Keratinocyte (primary cell): ENCODE results near the gene GZMH.

Experiments used
- CTCF ChIP-seq, 3 experiments: IDR thresholded peaks in 1 of 3; conservative IDR thresholded peaks in 1 of 3; optimal IDR thresholded peaks in 1 of 3; 2 replicates in 2 of 3; 3 replicates in 1 of 3; pipeline versions ENCODE3 to v1.5.1; 2011; ENCODE audit warnings: low read length in 3 of 3, mild to moderate bottlenecking in 3 of 3, moderate library complexity in 2 of 3, control low read depth in 1 of 3, inconsistent platforms in 1 of 3; ENCODE audit not compliant: insufficient read depth in 2 of 3; ENCODE audit errors: extremely low read depth in 1 of 3
- EZH2 ChIP-seq: IDR thresholded peaks from one replicate; pipeline ENCODE4 v1.6.1; 2012; ENCODE audit warnings: inconsistent platforms, mild to moderate bottlenecking, low read length, moderate library complexity

DNA sequence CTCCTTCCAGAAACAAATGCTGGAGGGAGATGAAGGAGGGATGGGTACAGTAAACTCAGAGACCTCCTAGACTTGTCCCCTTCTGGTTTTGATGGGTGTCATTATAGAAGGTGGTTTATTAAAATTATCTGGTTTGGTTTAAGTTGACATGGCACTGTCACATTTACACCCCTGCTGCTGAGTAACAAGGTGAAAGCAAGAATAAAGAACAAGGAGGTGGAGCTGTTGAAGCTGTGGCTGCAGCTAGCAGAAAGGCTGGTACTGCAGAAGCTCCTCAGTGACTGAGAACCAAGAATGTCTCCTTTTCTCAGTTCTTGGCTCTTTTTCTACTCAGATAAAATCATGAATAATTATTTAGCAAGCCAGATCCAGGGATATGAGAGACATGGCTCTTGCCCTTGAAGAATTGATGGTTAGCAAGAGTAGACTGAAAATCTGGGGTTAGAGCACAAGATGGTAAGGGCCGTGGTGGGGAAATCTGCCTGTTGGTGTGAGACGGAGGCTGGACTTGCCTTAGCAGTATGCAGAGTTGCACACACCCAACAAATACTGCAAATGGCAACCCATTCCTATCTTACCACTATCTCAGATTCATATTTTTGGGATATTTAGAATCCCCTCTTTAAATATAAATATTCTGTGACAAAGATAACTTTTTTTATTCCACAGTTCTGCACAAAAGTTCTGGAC lies at the start of gene GZMH:
- TF ChIP-seq CTCF (optimal IDR thresholded peaks at IDR 0.05 in 1 of 3, IDR thresholded peaks at IDR 0.05 in 1 of 3, conservative IDR thresholded peaks at IDR 0.05 in 1 of 3; ENCODE audit: extremely low read depth in 1 of 3, insufficient read depth in 2 of 3, low read length in 3 of 3), result no peak
- TF ChIP-seq EZH2, result no peak
